GM12891 (cell line): ENCODE results near the gene SYNDIG1L.

Source experiments
- POLR2AphosphoS5 ChIP-seq: IDR thresholded peaks from 2 replicates; pipeline ENCODE4 v1.6.1; 2011; ENCODE audit warnings: low read depth, low read length, control low read depth
- POU2F2 ChIP-seq: IDR thresholded peaks from 2 replicates; pipeline ENCODE4 v1.6.1; 2011; ENCODE audit warnings: low read depth, mild to moderate bottlenecking, control low read depth, low read length, moderate library complexity

- TF ChIP-seq POU2F2 (no peak), POLR2AphosphoS5 (no peak)
These were observed 33.1 kb downstream of the SYNDIG1L start for GRCh38 chr14:74392616-74393570.
